Fibroblast of lung (primary cell): Measurements from ENCODE around the gene SRGAP2.
"Not testable (repeated sequence)": the region's sequence is repeated elsewhere in the genome, so short reads cannot be mapped to it uniquely, and the experiment has no call there.

ENCODE experiments used
- CTCF ChIP-seq, 2 donors: IDR thresholded peaks in 1 of 2; conservative IDR thresholded peaks in 1 of 2; 1 replicate in 1 of 2; 2 replicates in 1 of 2; pipeline ENCODE4 v1.5.1; 2011 to 2012; ENCODE audit warnings: low read length in 2 of 2, control low read depth in 1 of 2, inconsistent platforms in 1 of 2, low read depth in 1 of 2, mild to moderate bottlenecking in 1 of 2
- EZH2 ChIP-seq: IDR thresholded peaks from 2 replicates; pipeline ENCODE4 v1.5.1; 2012; ENCODE audit warnings: low read length, control low read depth, mild to moderate bottlenecking; ENCODE audit errors: missing control alignments

- TF ChIP-seq CTCF (conservative IDR thresholded peaks at IDR 0.05 in 1 of 2, IDR thresholded peaks at IDR 0.05 in 1 of 2; ENCODE audit: low read depth in 1 of 2, low read length in 2 of 2); EZH2: not testable (repeated sequence)
These were observed 36.9 kb downstream of the SRGAP2 start for GRCh38 chr1:206240288-206240687.
